Urinary bladder (tissue), 4 donors: ENCODE data around the gene TADA3. TPM values are rescaled to one million over a fixed set of nuclear protein-coding genes. Genes with fewer than 3 reads are reported as not detected.

ENCODE experiments used
- DNase-seq: peaks from one replicate; pipeline ENCODE4 v3.0.0-alpha.2; 2015; ENCODE audit errors: extremely low spot score
- H3K27ac ChIP-seq: one replicate; pipeline ENCODE4 v1.5.1; 2013; ENCODE audit warnings: low read depth, mild to moderate bottlenecking, moderate library complexity
- H3K36me3 ChIP-seq: one replicate; pipeline ENCODE4 v1.6.1; 2013; ENCODE audit warnings: mild to moderate bottlenecking, moderate library complexity; ENCODE audit not compliant: insufficient read depth
- H3K4me1 ChIP-seq: one replicate; pipeline ENCODE4 v1.6.1; 2013; ENCODE audit warnings: mild to moderate bottlenecking, moderate library complexity; ENCODE audit not compliant: insufficient read depth
- H3K4me3 ChIP-seq: one replicate; pipeline ENCODE4 v1.5.1; 2013; ENCODE audit warnings: low read depth, low read length
- WGBS: extraction: QIAGEN DNeasy Blood & Tissue Kit; methylation state at CpG from one replicate; pipeline ENCODE4 v1.1.7; 2013; 5-methylcytosine and 5-hydroxymethylcytosine counted together
- polyA plus RNA-seq: library from polyadenylated mRNA; stranded (reverse); fragments of 200-250 nt; gene quantifications from one replicate; pipeline ENCODE4 v1.2.3, GENCODE V29; 2013
- total RNA-seq: library from RNA; depleted of rRNA; stranded (reverse); fragments of >200 nt; gene quantifications from one replicate; pipeline ENCODE4 v1.2.3, GENCODE V29; 2014
- donor health status: healthy with polysubstance abuse.
- donor health status: healthy.

TADA3 gene
- total and polyA plus RNA-seq, 2 donors: 33.2 to 67.9 TPM

DNA sequence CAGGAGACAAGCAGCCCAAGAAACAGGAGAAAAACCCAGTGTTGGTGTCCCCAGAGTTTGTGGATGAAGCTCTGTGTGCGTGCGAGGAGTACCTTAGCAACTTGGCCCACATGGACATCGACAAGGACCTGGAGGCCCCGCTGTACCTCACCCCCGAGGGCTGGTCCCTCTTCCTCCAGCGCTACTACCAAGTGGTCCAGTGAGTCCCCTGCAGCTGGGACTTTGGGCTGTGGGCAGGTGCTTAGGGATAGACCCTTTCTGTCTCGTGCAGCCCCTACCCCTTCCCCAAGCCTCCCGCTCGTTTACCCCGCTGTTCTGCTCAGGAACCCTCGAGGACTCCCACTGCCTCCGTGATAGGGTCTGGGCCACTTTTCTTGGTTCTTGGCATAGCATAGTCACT, 28.3 kb upstream of the TADA3 start:
- Histone ChIP-seq H3K27ac (no peak overlapping the region), H3K4me1 (no peaks in the 10 kb centered on the region), H3K4me3 (no peak overlapping the region), H3K36me3 (no peaks in the 10 kb centered on the region)
- DNase-seq: no peak
- WGBS: 86% methylated on average over 12 of the region's 12 CpGs

DNA sequence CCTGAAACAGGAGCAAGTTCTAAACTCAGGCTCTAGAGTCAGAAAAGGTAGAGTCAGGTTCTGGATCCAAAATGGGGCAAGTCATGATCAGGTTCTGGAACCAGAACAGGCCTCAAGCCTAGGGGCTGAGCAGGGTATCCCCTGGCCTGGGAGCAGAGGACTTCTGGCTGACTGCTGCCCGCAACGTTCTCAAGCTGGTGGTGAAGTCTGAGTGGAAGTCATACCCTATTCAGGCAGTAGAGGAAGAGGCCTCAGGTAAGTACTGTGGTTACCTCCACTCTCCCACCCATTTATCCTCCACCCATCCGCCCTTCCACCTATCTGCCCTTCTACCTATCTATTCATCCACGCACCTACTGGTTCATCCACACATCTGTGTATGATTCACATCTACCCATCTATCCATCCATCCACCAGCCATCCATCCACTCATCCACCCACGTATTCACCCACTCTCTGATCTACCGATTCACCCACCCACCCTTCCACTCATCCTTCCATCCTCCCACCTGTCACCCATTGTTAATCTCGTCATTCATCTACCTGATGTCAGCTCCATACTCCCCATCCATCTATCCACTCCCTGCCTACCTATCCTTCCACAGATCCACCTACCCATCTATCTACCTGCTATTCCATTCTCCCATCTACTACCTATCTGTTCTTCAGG, 26.5 kb upstream of the TADA3 start:
- H3K4me1 ChIP-seq: no peaks in the 10 kb centered on the region
- 83% methylated on average over 7 of the region's 7 CpGs for WGBS

DNA sequence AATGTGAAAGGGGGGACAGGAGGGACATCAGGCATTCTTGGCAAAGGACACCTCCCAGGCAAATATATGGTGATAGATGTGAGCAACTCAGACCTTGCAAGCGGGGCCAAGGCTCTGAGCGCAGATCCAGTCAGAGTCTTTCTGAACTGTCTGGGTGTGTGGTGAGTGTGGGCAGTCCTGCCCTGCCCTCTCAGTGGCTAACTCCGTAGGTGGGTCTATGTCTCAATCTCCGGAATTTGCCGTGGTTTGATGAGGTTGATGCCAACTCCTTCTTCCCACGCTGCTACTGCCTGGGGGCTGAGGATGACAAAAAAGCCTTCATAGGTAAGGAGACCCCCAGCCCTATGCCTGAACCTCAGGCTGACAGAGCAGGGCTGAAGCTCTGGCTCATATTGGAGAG, 25.2 kb upstream of the TADA3 start:
- Histone ChIP-seq H3K27ac (no peak overlapping the region), H3K36me3 (no peaks in the 10 kb centered on the region), H3K4me3 (no peak overlapping the region), H3K4me1 (no peaks in the 10 kb centered on the region)
- no peak for DNase-seq
- WGBS: 92% methylated on average over 6 of the region's 6 CpGs

More for the DNA sequence above, 26.5 kb upstream of the TADA3 start:
- H3K27ac ChIP-seq: no peak overlapping the region
- no peak for DNase-seq
- no peak overlapping the region for H3K4me3 ChIP-seq
- H3K36me3 ChIP-seq: no peaks in the 10 kb centered on the region

DNA sequence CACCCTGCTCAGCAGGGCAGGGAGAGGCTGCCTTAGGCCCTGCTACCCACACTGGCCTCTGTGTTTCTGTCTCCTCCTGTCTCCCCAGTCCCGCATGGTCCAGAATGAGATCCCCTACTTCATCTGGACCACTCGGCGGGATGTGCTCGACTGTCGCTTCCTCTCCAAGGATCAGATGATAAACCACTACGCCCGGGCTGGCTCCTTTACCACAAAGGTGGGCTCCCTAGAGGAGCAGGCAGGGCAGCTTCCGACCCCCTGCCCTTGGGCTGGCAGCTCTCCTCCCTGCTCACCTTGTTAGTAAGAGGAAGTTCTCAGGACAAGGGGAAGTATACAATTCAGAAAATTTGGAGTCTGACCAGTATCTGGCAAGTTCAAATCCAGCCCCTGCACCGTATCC, 23.7 kb upstream of the TADA3 start:
- H3K27ac ChIP-seq: no peak overlapping the region
- 91% methylated on average over 9 of the region's 9 CpGs for WGBS

DNA sequence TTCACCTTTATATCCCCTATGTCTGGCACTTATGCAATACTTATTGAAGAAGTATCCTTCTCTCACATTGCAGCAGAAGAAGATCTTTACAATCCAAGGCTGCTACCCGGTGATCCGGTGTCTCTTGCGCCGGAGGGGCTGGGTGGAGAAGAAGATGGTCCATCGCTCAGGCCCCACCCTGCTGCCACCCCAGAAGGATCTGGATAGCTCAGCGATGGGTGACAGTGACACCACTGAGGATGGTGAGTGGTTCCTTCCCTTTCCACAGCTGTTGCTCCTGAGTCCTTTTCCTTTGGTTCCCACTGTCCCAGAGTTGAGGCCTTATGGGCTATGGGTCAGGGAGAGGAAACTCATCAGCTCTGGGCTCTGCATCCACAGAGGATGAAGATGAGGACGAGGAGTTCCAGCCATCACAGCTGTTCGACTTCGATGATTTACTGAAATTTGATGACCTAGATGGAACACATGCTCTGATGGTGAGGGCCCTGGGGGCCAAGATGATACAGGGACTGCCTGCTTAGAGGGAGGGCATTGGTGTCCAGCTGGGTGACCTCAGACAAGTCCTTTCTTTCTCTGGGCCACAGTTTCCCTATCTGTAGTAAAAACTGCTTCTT, 20.7 kb upstream of the TADA3 start:
- Histone ChIP-seq H3K4me1 (no peaks in the 10 kb centered on the region), H3K4me3 (no peak overlapping the region), H3K27ac (no peak overlapping the region), H3K36me3 (no peaks in the 10 kb centered on the region)
- WGBS: 95% methylated on average over 9 of the region's 9 CpGs
- no peak for DNase-seq

More for the DNA sequence above, 23.7 kb upstream of the TADA3 start:
- Histone ChIP-seq H3K4me1 (no peaks in the 10 kb centered on the region), H3K4me3 (no peak overlapping the region), H3K36me3 (no peaks in the 10 kb centered on the region)
- DNase-seq: no peak

DNA sequence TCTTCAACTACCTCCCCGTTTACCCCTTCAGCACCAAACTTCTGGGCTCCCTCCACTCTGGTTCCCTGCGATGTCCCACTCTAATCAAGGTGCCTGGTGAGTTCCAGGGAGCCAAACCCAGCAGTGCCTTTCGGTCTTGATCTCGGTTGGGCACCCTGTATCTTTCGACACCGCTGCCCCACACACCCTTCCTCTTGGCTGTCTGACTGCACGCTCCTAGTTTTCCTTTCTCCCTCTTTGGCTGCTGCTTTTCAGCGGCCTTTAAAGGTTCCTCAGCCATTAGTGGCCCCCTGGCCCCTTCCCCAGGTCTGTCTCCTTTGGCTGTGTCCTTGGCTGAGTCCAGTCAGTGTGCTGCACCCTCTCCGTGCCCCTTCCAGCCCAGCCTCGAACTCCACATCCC, 18.6 kb upstream of the TADA3 start:
- 45% methylated on average over 10 of the region's 10 CpGs for WGBS
- Histone ChIP-seq H3K4me3 (peak overlapping the region; percentile 69), H3K36me3 (peaks cover 5% of the 10 kb centered on the region), H3K27ac (no peak overlapping the region), H3K4me1 (no peaks in the 10 kb centered on the region)
- no peak for DNase-seq

DNA sequence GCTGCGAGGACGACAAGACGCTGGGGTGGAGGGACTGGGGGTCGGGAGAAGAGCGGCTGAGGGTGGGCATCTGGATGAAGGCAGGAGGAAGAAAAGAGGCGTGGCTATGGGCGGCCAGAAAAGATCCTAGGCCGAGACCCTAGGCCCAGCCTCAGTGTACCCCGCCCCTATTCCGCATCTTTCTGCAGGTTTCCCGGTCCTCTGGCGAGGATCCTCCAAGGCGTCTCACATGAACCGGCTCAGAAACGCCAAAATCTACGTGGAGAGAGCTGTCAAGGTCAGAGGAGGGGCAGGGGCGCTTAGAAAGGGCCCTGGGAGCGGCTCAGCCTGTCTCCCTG, 18.1 kb upstream of the TADA3 start:
- Histone ChIP-seq H3K36me3 (peaks cover 5% of the 10 kb centered on the region), H3K4me1 (no peaks in the 10 kb centered on the region), H3K27ac (peak overlapping the region; percentile 94), H3K4me3 (peak overlapping the region; percentile 69)
- 3% methylated on average over 18 of the region's 18 CpGs for WGBS
- no peak for DNase-seq

DNA sequence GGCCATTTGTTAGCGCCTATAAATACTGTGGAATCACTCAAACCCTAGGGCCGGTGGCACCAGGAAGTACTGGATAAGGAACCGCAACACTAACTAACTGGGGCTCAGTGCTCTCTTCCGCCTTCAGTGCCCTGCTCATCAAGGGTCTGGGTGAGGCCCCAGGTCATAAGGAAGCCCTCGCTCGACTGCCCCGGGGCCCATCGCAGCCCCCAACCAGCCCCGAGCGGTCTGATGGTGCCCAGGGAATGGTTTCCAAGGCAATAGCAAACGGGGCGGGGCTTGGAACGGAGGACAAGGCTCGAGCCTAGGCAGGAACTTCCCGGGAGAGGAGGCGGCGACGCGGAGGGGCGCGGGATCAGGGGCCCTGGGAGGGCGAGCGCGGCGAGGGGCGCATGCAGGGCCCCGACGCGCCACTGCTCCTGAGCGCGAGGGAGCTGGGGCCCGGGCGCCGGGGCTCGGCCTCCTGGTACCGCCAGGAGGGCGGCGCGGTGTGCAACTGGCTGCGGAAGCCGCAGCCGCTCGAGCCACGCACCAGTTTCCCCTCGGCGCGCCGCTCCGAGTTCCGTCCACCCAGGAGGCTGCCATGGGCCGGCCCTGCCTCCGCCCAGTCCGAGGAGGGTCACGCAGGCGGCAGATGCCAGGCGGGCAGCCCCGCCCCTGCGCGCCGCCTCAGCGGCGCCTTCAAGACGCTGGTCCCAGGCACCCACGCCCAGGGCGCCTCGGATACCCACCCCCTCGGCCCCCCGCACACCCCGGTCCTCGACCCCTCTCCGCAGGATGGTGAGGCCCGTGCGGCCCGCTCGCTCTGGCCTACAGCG, 17.6 kb upstream of the TADA3 start, which contains the start of gene TTLL3:
TTLL3 (plus strand) TSS at position 648 of the 818 bp plus-strand sequence. CDS start 400 bp downstream, outside the sequence.
- H3K27ac ChIP-seq: peak within 1 kb of the TSS; percentile 94
- under 1% methylated on average over 76 of the region's 76 CpGs for WGBS

DNA sequence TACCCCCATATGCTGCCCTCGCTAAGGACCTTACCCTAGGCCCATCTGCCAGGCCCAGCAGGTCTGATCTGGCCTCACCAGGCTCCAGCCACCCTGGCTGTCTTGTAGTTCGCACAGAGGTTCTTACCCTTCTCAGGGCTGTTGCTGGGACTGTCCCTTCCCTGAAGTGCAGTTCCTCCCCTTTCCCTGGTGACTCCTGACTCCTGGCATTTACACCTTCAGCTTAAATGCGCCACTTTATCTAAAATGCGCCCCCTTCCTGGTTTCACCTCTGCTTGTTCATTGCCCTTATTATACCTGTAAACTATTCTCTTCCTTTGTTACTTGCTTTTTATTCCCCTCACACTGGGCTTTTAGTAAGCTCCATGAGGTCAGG, 17.0 kb upstream of the TADA3 start:
- peak overlapping the region; percentile 94 for H3K27ac ChIP-seq
- WGBS: 77% methylated on average over 4 of the region's 4 CpGs
- DNase-seq: no peak
- H3K4me3 ChIP-seq: peak overlapping the region; percentile 69
- no peaks in the 10 kb centered on the region for H3K4me1 ChIP-seq
- H3K36me3 ChIP-seq: peaks cover 5% of the 10 kb centered on the region

More for the DNA sequence above, 17.6 kb upstream of the TADA3 start, which contains the start of gene TTLL3:
- peak; percentile 56 for DNase-seq
- Histone ChIP-seq H3K4me1 (no peaks in the 10 kb centered on the region), H3K4me3 (peak within 1 kb of the TSS; percentile 69), H3K36me3 (peaks cover 5% of the 10 kb centered on the region)

DNA sequence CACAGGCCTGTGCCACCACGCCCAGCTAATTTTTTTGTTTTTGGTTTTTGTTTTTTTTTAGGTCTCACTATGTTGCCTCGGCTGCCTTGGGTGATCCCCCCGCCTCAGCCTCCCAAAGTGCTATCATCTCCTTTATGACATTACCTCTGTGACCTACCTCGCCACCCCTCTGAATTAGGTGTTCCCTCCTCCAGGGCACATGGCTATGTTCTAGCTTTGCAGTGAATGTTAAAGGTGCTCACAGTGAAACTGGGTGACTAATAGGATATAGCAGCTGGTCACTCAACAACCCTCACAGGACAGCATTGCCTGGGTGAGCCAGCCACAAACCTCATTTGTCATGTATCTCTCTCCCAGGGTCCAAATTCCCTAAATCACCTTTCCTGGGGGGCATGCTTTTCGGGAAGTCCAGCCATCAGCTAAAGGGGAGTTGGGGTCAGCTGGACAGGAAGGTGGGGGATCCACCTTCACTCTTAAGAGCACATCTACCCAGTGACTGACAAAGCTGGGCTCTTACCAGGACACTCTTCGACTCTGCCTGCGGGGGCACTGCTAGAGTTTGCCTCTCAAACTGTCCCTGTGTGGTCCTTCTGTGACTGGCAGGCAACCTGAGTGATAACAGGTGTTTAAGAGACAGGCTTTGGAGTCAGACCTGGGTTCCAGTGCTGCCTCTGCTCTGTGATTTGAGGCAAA, 16.2 kb upstream of the TADA3 start:
- Histone ChIP-seq H3K4me3 (no peak overlapping the region), H3K4me1 (no peaks in the 10 kb centered on the region), H3K27ac (peak overlapping the region; percentile 94), H3K36me3 (peaks cover 5% of the 10 kb centered on the region)
- DNase-seq: no peak
- 59% methylated on average over 7 of the region's 7 CpGs for WGBS

DNA sequence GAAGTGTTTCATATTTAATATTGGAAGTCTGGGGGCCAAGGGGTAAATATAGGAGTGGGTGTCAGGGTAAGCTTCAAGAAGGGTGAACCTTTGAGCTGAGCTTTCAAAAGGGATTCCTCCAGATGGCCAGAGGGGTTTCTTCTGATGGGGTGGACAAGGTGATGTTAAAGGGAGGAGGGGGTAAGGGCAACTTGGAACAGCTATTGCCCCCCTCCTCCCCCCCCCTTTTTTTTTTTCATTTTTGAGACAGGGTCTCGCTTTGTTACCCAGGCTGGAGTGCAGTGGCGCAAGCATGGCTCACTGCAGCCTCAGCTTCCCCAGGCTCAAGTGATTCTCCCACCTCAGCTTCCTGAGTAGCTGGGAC, 15.7 kb upstream of the TADA3 start:
- Histone ChIP-seq H3K36me3 (peaks cover 9% of the 10 kb centered on the region), H3K4me3 (no peak overlapping the region), H3K27ac (no peak overlapping the region), H3K4me1 (no peaks in the 10 kb centered on the region)
- DNase-seq: no peak
- WGBS: 81% methylated on average over 2 of the region's 2 CpGs

DNA sequence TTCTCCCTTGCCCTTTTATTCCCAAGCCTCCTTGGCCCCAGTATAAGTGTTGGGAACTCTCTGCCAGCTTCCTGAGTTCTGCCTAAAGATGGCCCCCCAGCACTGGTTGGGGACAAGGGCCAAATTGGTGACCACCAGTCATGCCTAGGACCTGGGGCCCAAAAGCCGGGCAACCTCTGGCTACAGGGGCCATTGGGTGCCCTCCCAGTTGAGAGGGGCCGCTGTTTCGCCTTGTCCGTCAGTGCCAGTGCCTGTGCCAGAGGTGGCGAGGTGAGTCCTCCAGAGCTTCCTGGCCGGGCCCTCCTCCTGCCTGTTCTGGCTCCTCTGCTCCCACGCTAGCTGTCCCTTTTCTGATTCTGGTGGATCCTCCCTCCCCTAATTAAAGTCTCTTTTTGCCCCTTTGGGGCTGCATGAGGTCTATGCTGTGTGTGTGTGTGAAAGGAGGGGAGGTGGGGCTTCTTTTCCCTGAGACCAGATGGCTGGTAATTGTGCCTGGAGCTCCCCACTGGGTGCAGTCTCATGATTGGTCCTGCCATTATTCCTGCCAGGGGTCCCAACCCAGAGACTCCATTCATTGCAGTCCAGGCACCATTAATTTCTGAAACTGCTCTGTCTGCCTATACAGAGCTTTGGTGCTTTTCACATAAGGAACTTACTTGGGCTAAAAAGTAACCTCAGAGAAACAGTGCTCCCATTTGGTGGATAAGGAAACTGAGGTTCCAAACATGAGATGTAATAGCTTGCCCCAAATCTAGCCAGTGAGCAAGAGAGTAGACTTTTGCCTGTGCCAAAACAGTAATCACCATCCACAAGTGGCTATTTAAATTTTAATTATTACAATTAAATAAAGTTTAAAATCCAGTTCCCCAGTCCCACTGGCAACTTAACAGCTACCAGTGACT, 14.7 kb upstream of the TADA3 start:
- Histone ChIP-seq H3K4me1 (no peaks in the 10 kb centered on the region), H3K36me3 (peaks cover 9% of the 10 kb centered on the region), H3K27ac (no peak overlapping the region), H3K4me3 (no peak overlapping the region)
- WGBS: 90% methylated on average over 7 of the region's 7 CpGs
- no peak for DNase-seq

DNA sequence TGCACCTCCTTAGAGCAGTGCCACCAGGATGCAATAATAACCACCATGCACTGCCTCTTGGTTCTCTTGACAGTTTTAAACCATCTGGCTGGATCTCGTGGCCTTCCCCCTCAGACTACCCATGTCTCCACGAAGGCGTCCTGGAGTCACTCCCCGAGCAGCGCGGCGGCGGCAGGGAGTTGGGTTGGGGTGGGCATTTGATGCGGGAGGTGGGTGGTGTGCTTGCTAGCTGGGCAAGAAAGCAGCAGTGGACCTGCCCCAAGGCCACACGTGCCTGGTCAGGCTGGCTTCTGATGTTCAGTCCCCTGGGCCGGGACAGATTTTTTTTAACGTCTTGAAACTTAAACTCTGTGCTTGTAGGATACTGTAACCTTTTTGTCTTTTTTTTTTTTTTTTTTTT, 13.9 kb upstream of the TADA3 start:
- H3K4me3 ChIP-seq: no peak overlapping the region
- no peak overlapping the region for H3K27ac ChIP-seq
- DNase-seq: no peak
- peaks cover 11% of the 10 kb centered on the region for H3K36me3 ChIP-seq
- no peaks in the 10 kb centered on the region for H3K4me1 ChIP-seq
- WGBS: 89% methylated on average over 12 of the region's 12 CpGs
